Lower leg skin (tissue), 3 donors: ENCODE results near the gene DAB1.

Source experiments
- POLR2A ChIP-seq, 2 donors: fragments of 450-650 bp; IDR thresholded peaks; one replicate each; pipeline ENCODE4 v1.6.1; 2016 to 2017; ENCODE audit warnings: antibody characterized with exemption in 2 of 2, mild to moderate bottlenecking in 1 of 2, moderate library complexity in 1 of 2
- TF ChIP-seq, protein P1 (sequence below), 3 donors: fragments of 450-650 bp; IDR thresholded peaks; one replicate each; pipeline ENCODE4 v1.5.1; 2016; ENCODE audit warnings: antibody characterized with exemption in 3 of 3, mild to moderate bottlenecking in 3 of 3, moderate library complexity in 2 of 3

DNA sequence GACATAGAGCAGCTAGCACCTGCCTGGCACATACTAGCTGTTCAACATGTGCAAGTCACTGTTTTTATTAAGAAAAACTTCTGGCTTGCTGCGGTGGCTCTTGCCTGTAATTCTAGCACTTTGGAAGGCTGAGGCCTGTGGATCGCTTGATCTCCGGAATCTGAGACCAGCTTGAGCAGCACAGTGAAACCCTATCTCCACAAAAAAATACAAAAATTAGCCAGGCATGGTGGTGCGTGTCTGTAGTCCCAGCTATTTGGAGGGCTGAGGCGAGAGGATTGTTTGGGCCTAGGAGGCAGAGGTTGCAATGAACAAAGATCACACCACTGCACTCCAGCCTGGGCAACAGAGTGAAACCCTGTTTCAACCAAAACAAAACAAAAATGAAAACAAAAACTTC is 430.4 kb downstream of the DAB1 start:
- TF ChIP-seq, protein P1, sequence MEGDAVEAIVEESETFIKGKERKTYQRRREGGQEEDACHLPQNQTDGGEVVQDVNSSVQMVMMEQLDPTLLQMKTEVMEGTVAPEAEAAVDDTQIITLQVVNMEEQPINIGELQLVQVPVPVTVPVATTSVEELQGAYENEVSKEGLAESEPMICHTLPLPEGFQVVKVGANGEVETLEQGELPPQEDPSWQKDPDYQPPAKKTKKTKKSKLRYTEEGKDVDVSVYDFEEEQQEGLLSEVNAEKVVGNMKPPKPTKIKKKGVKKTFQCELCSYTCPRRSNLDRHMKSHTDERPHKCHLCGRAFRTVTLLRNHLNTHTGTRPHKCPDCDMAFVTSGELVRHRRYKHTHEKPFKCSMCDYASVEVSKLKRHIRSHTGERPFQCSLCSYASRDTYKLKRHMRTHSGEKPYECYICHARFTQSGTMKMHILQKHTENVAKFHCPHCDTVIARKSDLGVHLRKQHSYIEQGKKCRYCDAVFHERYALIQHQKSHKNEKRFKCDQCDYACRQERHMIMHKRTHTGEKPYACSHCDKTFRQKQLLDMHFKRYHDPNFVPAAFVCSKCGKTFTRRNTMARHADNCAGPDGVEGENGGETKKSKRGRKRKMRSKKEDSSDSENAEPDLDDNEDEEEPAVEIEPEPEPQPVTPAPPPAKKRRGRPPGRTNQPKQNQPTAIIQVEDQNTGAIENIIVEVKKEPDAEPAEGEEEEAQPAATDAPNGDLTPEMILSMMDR (IDR thresholded peaks at IDR 0.05), result no peak
- TF ChIP-seq POLR2A (IDR thresholded peaks at IDR 0.05), result no peak
